Testis (tissue), 2 donors: ENCODE measurements around the gene BTBD1.

Source experiments
- CTCF ChIP-seq, 3 experiments: fragments of 450-650 bp in 2 of 3; fragments of 200-600 bp in 1 of 3; sonication (generic) in 1 of 3; IDR thresholded peaks; one replicate each; pipeline ENCODE4 v1.5.1; 2016 to 2019; ENCODE audit warnings: antibody characterized with exemption in 3 of 3, mild to moderate bottlenecking in 2 of 3, moderate library complexity in 1 of 3
- POLR2A ChIP-seq: fragments of 450-650 bp; IDR thresholded peaks from one replicate; pipeline ENCODE4 v1.6.1; 2017; ENCODE audit warnings: antibody characterized with exemption, mild to moderate bottlenecking, moderate library complexity

GRCh38 chr15:83062768-83063180 is 4.3 kb downstream of the BTBD1 start:
- TF ChIP-seq CTCF (IDR thresholded peaks at IDR 0.05) (no peak), POLR2A (no peak)
